Right atrium auricular region (tissue), 2 donors: Measurements from ENCODE around the gene COLQ. TPM values are rescaled to one million over a fixed set of nuclear protein-coding genes. Genes with fewer than 3 reads are reported as not detected.

Source experiments
- DNase-seq: peaks from one replicate; pipeline ENCODE4 v3.0.0-alpha.2; 2019; ENCODE audit warnings: low spot score
- H3K27ac ChIP-seq, 2 donors: fragments of 200-600 bp; sonication (generic); 1 replicate in 1 of 2; 2 replicates in 1 of 2; pipeline ENCODE4 v1.5.1; 2016 to 2019
- H3K27me3 ChIP-seq, 2 donors: fragments of 200-600 bp; sonication (generic); one replicate each; pipeline versions ENCODE4 v1.5.1 to v1.6.0; 2017 to 2019
- H3K36me3 ChIP-seq: fragments of 200-600 bp; sonication (generic); one replicate; pipeline ENCODE4 v1.5.1; 2016
- H3K4me1 ChIP-seq, 2 donors: fragments of 200-600 bp; sonication (generic); one replicate each; pipeline versions ENCODE4 v1.5.1 to v1.6.0; 2017 to 2019
- H3K4me3 ChIP-seq, 2 donors: fragments of 200-600 bp; sonication (generic); 1 replicate in 1 of 2; 2 replicates in 1 of 2; pipeline ENCODE4 v1.5.1; 2017 to 2019; ENCODE audit warnings: mild to moderate bottlenecking in 1 of 2, moderate library complexity in 1 of 2
- H3K9me3 ChIP-seq, 2 donors: fragments of 200-600 bp; sonication (generic); one replicate each; pipeline ENCODE4 v1.5.1; 2019
- total RNA-seq, 2 donors: library from RNA; depleted of rRNA; stranded (reverse); fragments of >200 nt; gene quantifications; one replicate each; pipeline ENCODE4 v1.1.0, GENCODE V29; 2016
- TF ChIP-seq, protein P1 (sequence below), 2 donors: fragments of 200-600 bp; sonication (generic); IDR thresholded peaks; one replicate each; pipeline ENCODE4 v1.5.1; 2019; ENCODE audit warnings: antibody characterized with exemption in 2 of 2

The COLQ gene
- total RNA-seq, 2 donors from 2014 or later: 24.3 to 38.3 TPM

DNA sequence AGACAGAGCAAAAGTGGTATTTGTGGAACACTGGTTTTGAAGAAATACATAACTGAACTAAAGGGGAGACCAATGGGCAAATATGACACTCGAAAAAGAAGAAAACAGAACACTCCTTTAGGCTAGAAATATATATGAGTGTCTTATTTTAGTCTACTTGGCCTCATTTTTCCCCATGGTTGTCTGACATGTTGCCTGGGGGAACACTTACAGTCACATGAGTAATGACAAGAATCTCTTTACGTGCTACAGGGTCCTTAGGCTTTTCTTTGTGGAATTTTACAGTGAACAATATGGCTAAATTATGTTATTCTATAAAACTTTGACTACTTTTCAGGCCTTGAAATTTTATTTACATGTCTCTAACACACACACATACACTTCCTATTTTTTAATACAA lies 111.7 kb downstream of the COLQ start:
- no peaks in the 10 kb centered on the region for H3K9me3 ChIP-seq
- TF ChIP-seq, protein P1, sequence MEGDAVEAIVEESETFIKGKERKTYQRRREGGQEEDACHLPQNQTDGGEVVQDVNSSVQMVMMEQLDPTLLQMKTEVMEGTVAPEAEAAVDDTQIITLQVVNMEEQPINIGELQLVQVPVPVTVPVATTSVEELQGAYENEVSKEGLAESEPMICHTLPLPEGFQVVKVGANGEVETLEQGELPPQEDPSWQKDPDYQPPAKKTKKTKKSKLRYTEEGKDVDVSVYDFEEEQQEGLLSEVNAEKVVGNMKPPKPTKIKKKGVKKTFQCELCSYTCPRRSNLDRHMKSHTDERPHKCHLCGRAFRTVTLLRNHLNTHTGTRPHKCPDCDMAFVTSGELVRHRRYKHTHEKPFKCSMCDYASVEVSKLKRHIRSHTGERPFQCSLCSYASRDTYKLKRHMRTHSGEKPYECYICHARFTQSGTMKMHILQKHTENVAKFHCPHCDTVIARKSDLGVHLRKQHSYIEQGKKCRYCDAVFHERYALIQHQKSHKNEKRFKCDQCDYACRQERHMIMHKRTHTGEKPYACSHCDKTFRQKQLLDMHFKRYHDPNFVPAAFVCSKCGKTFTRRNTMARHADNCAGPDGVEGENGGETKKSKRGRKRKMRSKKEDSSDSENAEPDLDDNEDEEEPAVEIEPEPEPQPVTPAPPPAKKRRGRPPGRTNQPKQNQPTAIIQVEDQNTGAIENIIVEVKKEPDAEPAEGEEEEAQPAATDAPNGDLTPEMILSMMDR (IDR thresholded peaks at IDR 0.05): no peak
- peaks cover 25% of the 10 kb centered on the region for H3K36me3 ChIP-seq
- H3K4me1 ChIP-seq: no peaks in the 10 kb centered on the region
- no peak overlapping the region for H3K4me3 ChIP-seq
- no peak overlapping the region for H3K27ac ChIP-seq
- no peaks in the 10 kb centered on the region for H3K27me3 ChIP-seq
- DNase-seq: no peak

DNA sequence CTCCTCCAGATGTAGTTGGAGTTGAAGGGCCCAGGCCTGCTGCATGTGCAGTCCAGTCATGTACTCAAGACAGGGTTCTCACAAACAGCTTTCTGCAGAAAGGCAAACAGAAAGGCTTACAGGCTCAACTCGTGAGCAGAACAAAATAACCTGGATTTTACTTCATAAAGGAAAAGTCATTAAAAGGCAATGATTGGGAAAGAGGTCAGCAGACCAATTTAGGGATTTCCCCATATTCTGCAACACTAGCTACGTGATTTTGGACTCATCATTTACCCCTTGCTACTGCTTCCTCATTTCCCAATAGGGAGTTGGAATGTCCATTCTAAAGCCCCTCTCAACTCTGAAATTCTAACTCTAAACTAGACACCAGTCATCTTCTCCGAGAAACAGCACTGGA lies 112.3 kb downstream of the COLQ start:
- H3K4me1 ChIP-seq: no peaks in the 10 kb centered on the region
- H3K4me3 ChIP-seq: no peak overlapping the region
- no peaks in the 10 kb centered on the region for H3K27me3 ChIP-seq
- H3K9me3 ChIP-seq: no peaks in the 10 kb centered on the region
- H3K36me3 ChIP-seq: peaks cover 19% of the 10 kb centered on the region
- H3K27ac ChIP-seq: no peak overlapping the region
- TF ChIP-seq, protein P1 (IDR thresholded peaks at IDR 0.05): no peak
- DNase-seq: no peak

DNA sequence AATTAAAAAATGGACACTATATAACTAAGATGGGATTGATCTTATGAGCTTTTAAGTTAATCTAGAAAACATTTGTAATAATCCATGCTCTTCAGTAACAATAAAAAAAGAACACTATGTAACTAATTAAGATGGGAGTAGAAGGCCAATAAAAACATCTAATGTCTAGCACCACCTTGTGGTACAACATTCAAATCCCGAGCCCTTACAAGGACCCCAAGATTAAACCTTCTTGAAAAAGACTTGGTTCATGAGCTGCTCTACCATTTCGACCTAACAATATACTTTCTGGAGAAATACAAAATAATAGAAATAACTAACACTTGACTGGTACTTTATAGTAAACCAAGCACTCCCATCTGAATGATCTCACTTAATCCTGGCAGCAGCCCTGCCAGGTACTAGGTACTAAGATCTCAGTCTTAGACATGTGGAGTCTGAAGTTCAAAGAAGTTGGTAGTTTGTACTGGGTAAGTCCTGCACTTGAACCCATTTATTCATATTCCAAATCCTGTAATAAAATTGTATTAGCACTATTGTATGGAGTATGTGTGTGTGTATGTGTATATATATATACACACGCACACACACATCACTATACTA lies 116.0 kb downstream of the COLQ start:
- TF ChIP-seq, protein P1 (IDR thresholded peaks at IDR 0.05): peak; percentile 46 to 70
- H3K27ac ChIP-seq: no peak overlapping the region
- no peaks in the 10 kb centered on the region for H3K9me3 ChIP-seq

DNA sequence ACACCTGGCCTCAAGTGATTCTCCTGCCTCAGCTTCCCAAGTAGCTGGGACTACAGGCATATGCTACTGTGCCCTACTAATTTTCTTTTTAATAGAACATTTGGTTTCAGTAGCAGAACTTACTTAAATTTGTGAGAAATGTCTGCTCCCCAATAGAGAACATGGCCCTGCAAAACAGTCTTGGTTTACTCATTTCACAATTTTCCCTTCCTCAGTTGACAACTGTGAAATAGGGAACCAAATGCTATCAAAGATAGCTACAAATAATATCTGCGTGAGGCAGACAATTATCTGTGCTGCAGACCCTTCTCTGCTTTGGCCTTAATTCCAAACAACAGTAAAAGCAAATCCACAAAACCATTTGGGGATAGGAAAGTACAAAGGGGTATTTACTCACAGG lies 116.7 kb downstream of the COLQ start:
- Histone ChIP-seq H3K9me3 (no peaks in the 10 kb centered on the region), H3K36me3 (no peaks in the 10 kb centered on the region), H3K27me3 (no peaks in the 10 kb centered on the region), H3K27ac (no peak overlapping the region), H3K4me1 (no peaks in the 10 kb centered on the region), H3K4me3 (no peak overlapping the region)
- TF ChIP-seq, protein P1 (IDR thresholded peaks at IDR 0.05): no peak
- DNase-seq: no peak

More for the DNA sequence above, 116.0 kb downstream of the COLQ start:
- no peak for DNase-seq
- no peaks in the 10 kb centered on the region for H3K4me1 ChIP-seq
- H3K27me3 ChIP-seq: no peaks in the 10 kb centered on the region
- H3K4me3 ChIP-seq: no peak overlapping the region
- H3K36me3 ChIP-seq: peaks cover 4% of the 10 kb centered on the region

DNA sequence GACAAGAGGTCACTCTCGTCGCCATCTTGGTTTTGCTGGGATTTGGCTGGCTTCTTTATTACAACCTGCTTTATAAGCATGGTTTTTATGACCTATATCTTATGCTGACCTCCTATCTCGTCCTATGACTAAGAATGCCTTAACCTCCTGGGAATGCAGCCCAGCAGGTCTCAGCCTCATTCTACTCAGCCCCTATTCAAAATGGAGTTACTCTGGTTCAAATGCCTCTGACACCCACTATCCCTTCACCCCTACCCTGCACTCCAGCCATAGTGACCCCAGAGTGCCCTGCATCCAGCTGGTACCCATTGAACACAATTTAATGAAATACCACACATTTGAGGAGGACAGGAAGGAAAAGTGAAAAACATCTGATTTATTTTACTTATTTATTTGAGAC lies 117.5 kb downstream of the COLQ start:
- DNase-seq: no peak
- H3K4me3 ChIP-seq: no peak overlapping the region
- H3K27ac ChIP-seq: no peak overlapping the region
- no peaks in the 10 kb centered on the region for H3K4me1 ChIP-seq
- H3K36me3 ChIP-seq: no peaks in the 10 kb centered on the region
- TF ChIP-seq, protein P1 (IDR thresholded peaks at IDR 0.05): no peak
- no peaks in the 10 kb centered on the region for H3K9me3 ChIP-seq
- no peaks in the 10 kb centered on the region for H3K27me3 ChIP-seq

DNA sequence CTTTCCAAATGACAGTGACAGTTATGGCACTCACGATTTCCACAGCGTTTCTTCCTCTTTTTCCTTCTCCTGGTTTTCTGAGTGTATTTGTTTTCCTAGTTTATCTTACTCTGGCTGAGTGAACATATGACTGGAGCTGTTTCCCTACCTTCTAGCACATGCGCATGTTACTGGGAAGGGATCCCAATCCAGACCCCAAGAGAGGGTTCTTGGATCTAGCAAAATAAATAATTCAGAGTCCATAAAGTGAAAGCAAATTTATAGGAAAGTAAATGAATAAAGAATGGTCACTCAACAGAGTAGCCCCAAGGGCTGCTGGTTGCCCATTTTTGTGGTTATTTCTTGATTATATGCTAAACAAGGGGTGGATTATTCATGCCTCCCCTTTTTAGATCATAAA lies 118.0 kb downstream of the COLQ start:
- no peak for DNase-seq
- H3K9me3 ChIP-seq: no peaks in the 10 kb centered on the region
- TF ChIP-seq, protein P1 (IDR thresholded peaks at IDR 0.05): no peak

More for the DNA sequence above, 118.0 kb downstream of the COLQ start:
- Histone ChIP-seq H3K4me1 (no peaks in the 10 kb centered on the region), H3K4me3 (no peak overlapping the region), H3K36me3 (no peaks in the 10 kb centered on the region), H3K27ac (no peak overlapping the region), H3K27me3 (no peaks in the 10 kb centered on the region)
